Immature natural killer cell (primary cell): ENCODE results near the gene NALCN. TPM values are rescaled to one million over a fixed set of nuclear protein-coding genes. Genes with fewer than 3 reads are reported as not detected.

Source experiments
- DNase-seq, 3 donors: peaks; one replicate each; pipeline ENCODE4 v3.0.0; 2022; ENCODE audit warnings: mixed read lengths in 1 of 3
- H3K27ac Mint-ChIP-seq, 6 donors: one replicate each; pipeline ENCODE4 v1.8.0; 2020; ENCODE audit warnings: mixed read lengths in 6 of 6, mild to moderate bottlenecking in 5 of 6, inconsistent platforms in 4 of 6, moderate library complexity in 3 of 6
- H3K27me3 Mint-ChIP-seq, 3 donors: one replicate each; pipeline ENCODE4 v1.8.0; 2020 to 2021; ENCODE audit warnings: low read depth in 3 of 3, mild to moderate bottlenecking in 3 of 3, mixed read lengths in 3 of 3, moderate library complexity in 3 of 3, inconsistent platforms in 1 of 3
- H3K36me3 Mint-ChIP-seq, 3 donors: one replicate each; pipeline ENCODE4 v1.8.0; 2020; ENCODE audit warnings: mixed read lengths in 3 of 3, inconsistent platforms in 2 of 3, mild to moderate bottlenecking in 2 of 3
- H3K4me1 Mint-ChIP-seq, 2 donors: one replicate each; pipeline ENCODE4 v1.8.0; 2020; ENCODE audit warnings: inconsistent platforms in 2 of 2, mild to moderate bottlenecking in 2 of 2, mixed read lengths in 2 of 2, moderate library complexity in 1 of 2
- H3K4me3 Mint-ChIP-seq, 5 donors: one replicate each; pipeline ENCODE4 v1.8.0; 2020; ENCODE audit warnings: mild to moderate bottlenecking in 5 of 5, mixed read lengths in 5 of 5, inconsistent platforms in 3 of 5, moderate library complexity in 3 of 5
- H3K9me3 Mint-ChIP-seq, 6 donors: one replicate each; pipeline ENCODE4 v1.8.0; 2020; ENCODE audit warnings: mild to moderate bottlenecking in 6 of 6, mixed read lengths in 6 of 6, inconsistent platforms in 4 of 6, moderate library complexity in 3 of 6
- polyA plus RNA-seq, 3 donors: library from polyadenylated mRNA; unstranded; fragments of 300-500 nt; fragmentation: Illumina TruSeq; gene quantifications; one replicate each; pipeline ENCODE4 v1.2.3, GENCODE V29; 2021

The NALCN gene
- polyA plus RNA-seq, 3 donors from 2014 or later: not detected

DNA sequence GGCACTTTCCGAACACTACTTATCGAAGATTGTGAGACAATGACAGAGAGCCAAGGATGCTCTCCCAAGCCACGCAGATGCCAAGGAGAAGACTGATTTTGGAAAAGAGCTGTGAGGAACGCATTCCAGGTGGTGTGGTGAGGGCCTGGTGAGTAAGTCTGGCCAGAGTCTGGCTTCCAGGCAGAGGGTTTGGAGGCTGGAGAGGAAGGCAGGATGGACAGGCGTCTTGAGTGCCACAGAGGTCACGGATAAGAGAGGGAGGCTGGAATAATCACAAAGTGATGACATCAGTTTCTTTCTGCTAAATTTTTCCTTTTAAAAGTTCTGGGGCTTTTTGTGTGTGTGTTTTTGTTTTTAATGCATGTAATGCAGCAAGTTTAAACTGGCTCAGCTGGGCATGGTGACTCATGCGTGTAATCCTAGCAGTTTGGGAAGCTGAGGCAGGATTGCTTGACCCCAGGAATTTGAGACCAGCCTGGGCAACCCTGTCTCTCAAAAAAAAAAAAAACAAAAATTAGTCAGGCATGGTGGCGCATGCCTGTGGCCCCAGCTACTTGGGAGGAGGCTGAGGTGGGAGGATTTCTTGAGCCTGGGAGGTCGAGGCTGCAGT, 235.1 kb downstream of the NALCN start:
- Mint-ChIP-seq H3K9me3 (peaks cover 0 to under 1% (median 0%) of the 10 kb centered on the region in 6 donors), H3K4me1 (no peaks in the 10 kb centered on the region), H3K36me3 (no peaks in the 10 kb centered on the region), H3K27me3 (peaks cover 0 to 1% (median 0%) of the 10 kb centered on the region in 3 donors), H3K27ac (no peak overlapping the region), H3K4me3 (no peak overlapping the region)
- DNase-seq: no peak

DNA sequence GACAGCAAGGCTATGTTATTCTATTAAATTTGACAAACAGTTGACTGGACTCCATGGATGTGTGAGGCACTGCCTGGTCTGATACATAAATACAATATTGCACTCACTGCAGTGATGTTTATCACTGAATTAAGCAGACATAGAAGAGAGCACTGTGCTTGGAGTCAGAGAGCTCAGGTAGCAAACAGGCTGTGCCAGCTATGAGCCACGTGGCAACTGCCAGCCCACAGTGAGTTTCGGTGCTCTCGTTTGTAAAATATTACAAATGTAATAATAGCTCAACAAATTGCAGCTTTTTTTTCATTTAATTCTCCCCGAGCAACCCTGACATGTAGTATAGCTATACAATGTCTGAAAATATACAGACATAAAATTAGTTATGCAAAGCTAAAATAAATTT, 237.3 kb downstream of the NALCN start:
- Mint-ChIP-seq H3K4me1 (no peaks in the 10 kb centered on the region), H3K9me3 (peaks cover 0 to 2% (median 0%) of the 10 kb centered on the region in 6 donors), H3K4me3 (no peak overlapping the region), H3K36me3 (no peaks in the 10 kb centered on the region), H3K27ac (no peak overlapping the region), H3K27me3 (peaks cover 0 to 1% (median 0%) of the 10 kb centered on the region in 3 donors)
- DNase-seq: no peak

DNA sequence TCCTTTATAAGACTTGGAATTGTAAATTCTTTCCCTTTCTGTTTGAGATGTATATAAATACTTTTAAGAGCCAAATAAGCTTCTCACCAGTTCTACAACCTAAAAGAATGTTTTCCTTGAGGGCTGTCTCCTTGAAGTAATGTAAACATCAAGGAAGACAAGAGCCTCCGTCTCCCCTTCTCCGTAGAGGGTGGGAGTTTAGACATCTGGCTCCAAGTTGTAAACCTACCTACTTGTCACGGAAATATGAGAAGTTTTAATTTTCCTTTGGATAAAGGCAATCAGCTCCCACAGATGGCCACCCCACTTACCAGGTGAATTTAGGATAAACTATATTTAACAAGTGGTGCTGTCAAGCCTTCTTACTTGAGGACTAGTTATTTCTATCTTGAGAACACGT, 237.9 kb downstream of the NALCN start:
- Mint-ChIP-seq H3K36me3 (no peaks in the 10 kb centered on the region), H3K4me3 (no peak overlapping the region), H3K4me1 (no peaks in the 10 kb centered on the region), H3K27ac (no peak overlapping the region), H3K27me3 (peaks cover 0 to 1% (median 0%) of the 10 kb centered on the region in 3 donors), H3K9me3 (peaks cover 0 to 2% (median 0%) of the 10 kb centered on the region in 6 donors)
- DNase-seq: no peak

DNA sequence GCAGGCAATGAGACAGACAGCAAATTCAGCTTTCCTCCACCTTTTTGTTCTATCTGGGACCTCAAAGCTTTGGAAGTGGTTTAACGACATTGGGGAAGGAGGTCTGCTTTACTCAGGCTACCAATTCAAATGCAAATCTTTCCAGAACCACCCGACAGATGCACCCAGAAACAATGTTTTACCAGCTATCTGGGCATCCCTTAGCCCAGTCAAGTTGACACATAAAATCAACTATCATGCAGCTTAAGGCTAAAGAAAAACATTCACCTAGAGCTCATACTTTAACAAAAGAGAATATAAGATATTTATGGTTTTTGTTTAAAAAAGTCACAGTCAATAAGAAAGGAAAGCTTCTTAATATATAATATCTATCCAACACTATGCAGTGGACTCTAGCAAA, 246.0 kb downstream of the NALCN start:
- no peak for DNase-seq
- Mint-ChIP-seq H3K4me1 (no peaks in the 10 kb centered on the region), H3K27me3 (peaks cover 0 to 4% (median 0%) of the 10 kb centered on the region in 3 donors), H3K27ac (no peak overlapping the region), H3K9me3 (peaks cover 0 to 2% (median 0%) of the 10 kb centered on the region in 6 donors), H3K36me3 (no peaks in the 10 kb centered on the region), H3K4me3 (no peak overlapping the region)

DNA sequence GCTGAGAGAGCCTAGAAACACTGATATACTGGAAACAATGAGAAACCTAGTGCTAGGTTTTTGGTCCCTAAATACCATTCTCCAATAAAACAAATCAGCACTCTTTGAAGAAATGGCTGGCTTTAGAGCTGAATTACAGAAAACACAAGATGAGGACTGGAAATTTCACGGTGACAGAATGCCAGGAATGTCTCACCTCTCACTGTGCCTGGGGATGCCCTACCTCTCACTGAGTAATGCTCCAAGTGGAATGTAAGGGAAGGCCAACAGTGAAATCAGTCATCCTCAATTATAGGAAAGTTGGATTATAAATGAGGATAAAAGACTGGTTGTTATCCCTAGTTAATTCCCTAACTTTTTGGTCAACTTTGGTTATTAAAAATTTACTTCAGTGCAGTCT, 259.0 kb downstream of the NALCN start:
- DNase-seq: no peak
- Mint-ChIP-seq H3K27me3 (peaks cover 0 to 9% (median 9%) of the 10 kb centered on the region in 3 donors), H3K4me3 (no peak overlapping the region), H3K36me3 (no peaks in the 10 kb centered on the region), H3K9me3 (peaks cover 0 to 3% (median 0%) of the 10 kb centered on the region in 6 donors), H3K27ac (no peak overlapping the region), H3K4me1 (no peaks in the 10 kb centered on the region)

DNA sequence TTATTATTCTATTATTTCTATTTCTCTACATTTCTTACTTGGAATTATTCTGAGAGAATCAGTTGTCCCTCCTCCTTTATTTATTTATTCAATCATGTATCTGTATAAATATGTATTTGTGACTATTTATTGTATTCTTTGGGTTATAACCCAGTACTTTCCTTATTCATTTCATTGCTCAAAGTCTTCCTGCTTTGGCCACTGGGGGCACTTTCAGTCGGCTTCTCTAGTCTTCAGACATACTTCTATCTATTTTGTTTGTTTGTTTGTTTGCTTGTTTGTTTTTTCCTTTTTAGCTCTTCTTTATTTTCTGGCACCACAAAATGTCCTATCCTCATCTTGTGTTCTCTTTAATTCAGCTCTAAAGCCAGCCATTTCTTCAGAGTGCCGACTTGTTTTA, 260.4 kb downstream of the NALCN start:
- no peak overlapping the region for H3K27ac Mint-ChIP-seq
- H3K4me1 Mint-ChIP-seq: no peaks in the 10 kb centered on the region
- no peak overlapping the region for H3K4me3 Mint-ChIP-seq
- no peaks in the 10 kb centered on the region for H3K36me3 Mint-ChIP-seq
- no peaks in the 10 kb centered on the region for H3K9me3 Mint-ChIP-seq
- DNase-seq: no peak
- peaks cover 0 to 10% (median 9%) of the 10 kb centered on the region in 3 donors for H3K27me3 Mint-ChIP-seq

DNA sequence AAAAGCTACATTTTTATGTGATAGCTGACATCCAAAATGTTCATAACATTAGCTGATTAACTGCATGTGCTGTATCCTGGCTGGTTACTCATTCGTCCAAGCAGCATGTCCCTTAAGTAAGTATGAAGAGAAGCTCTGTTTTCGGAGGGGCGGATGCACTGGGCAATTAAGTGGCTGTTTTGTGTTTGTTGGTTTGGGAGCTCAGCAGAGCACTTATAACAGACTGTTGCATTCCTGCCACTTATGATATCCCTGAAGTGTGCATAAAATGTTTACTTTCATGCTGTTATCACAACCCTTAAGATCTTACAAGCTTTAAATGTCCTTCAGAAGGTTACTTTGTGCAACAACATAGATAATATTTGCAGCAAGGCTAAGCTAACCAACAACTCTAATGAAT, 264.1 kb downstream of the NALCN start:
- H3K36me3 Mint-ChIP-seq: no peaks in the 10 kb centered on the region
- no peak overlapping the region for H3K4me3 Mint-ChIP-seq
- H3K9me3 Mint-ChIP-seq: no peaks in the 10 kb centered on the region
- no peaks in the 10 kb centered on the region for H3K4me1 Mint-ChIP-seq
- H3K27ac Mint-ChIP-seq: no peak overlapping the region
- DNase-seq: no peak
- peaks cover 2 to 11% (median 8%) of the 10 kb centered on the region in 3 donors for H3K27me3 Mint-ChIP-seq

DNA sequence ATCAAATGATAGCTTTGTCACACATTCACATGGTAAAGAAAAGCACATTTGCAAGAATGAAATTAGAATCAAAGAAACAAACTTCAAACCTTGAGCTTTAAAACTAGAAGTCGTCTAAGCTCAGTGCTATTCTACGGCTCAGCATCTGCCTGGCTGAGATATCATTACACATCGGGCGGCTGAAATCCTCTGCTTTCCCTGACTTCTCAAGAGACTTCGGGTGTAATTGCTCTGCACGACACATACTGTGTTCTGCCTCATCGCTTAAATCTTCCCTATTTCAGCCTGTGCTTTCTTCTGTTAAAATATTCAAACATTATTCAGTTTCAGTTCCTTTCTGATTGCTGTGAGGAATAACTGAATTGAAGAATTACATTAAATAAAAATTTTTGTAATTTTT, 265.3 kb downstream of the NALCN start:
- DNase-seq: no peak
- Mint-ChIP-seq H3K9me3 (no peaks in the 10 kb centered on the region), H3K27me3 (peaks cover 2 to 8% (median 5%) of the 10 kb centered on the region in 3 donors), H3K27ac (no peak overlapping the region), H3K4me3 (no peak overlapping the region), H3K4me1 (no peaks in the 10 kb centered on the region), H3K36me3 (no peaks in the 10 kb centered on the region)

DNA sequence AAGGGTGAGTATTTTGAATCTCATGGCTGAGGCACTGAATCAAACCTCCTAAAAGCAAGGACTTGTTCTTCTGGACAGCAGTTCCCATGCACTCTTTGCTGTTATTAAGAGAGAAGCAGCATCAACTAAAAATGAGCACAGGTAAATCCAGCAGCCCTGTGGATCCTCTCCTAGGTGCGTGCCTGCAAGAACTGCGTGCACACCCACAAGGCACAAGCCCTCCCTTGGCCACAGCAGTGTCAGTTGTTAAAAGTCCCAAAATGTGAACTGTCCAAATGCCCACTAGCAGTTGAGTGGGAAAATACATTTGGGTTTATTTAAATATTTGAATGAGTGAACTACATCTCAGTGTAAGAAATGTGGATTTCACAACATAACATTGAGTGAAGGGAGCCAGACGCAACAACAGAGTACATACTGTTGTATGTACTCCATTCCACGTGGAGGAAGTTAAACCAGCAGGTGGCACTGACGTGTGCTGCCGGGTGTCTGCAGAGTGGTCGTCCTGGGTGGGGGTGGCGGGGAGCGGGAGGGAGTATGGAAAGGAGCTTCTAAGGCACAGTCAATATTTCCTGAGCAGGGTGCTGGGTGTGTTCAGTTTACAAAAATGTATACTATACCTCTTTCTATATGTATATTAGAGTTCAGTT, 266.4 kb downstream of the NALCN start:
- Mint-ChIP-seq H3K9me3 (no peaks in the 10 kb centered on the region), H3K4me3 (no peak overlapping the region), H3K27me3 (peaks cover 2 to 11% (median 4%) of the 10 kb centered on the region in 3 donors), H3K36me3 (no peaks in the 10 kb centered on the region), H3K4me1 (no peaks in the 10 kb centered on the region), H3K27ac (no peak overlapping the region)
- no peak for DNase-seq

DNA sequence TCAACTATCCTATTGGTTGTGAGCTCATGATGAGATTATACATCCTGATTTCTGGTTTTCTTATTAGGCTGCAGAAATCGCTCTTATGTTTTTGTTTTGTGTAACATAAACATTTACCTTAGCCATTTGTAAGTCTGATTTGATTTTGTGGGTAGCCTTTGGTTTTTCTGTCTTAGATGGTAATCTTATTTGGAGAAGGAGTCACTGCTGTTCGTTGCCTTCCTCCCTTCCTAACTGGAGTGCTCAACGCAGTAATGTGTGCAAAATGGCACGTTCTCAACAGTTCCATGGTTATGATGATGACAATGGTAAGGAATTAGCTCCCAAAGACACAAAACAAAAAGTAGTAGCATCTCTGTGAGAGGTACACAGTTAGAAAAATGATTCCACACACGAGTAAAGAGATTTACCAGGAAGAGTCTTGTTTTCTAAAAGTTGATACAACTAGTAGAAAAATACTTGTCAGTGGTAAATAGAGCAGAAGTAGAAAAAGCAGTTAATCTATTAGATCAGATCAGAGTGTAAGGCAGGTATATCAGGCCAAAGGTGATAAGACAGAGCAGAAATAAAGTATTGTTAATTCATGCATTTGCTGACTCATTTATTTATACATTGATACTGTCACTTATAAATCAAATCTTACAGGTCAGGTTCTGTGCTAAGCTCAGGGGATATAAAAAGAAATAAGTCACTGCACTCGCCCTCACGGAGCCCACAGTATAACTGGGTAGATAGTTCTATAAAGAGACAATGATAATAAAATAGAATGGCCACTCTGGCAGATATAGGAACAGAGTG, 270.0 kb downstream of the NALCN start:
- no peak for DNase-seq
- Mint-ChIP-seq H3K4me3 (no peak overlapping the region), H3K27ac (no peak overlapping the region), H3K36me3 (no peaks in the 10 kb centered on the region), H3K4me1 (no peaks in the 10 kb centered on the region), H3K9me3 (no peaks in the 10 kb centered on the region), H3K27me3 (peaks cover 2 to 7% (median 2%) of the 10 kb centered on the region in 3 donors)

DNA sequence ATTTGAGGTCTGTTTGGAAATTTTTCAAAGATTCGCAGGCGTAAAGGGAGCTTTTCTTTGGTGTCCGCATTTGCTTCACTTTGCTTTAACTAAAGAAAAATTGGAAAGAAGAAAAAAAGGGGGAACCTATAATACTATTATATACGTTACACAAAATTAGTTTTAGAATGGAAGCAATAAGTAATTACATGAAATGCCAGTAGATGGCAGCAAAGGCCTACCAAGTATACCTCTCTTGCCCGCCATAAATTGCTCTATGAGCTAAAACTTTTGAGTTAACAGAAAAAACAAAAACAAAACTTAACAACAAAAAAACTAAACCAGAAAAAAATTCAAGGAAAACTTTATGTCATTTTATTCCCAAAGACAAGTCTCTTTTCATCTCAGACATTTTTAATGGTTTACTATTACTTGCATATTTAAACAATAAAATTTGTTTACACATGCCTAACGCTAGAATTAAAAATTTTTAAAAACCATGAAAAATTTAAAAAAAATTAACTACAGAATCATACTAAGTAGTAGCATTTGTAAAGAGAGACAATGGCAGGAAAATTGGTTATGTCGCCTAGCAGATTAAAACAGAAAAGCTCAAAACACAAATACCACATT, 271.4 kb downstream of the NALCN start:
- Mint-ChIP-seq H3K4me1 (no peaks in the 10 kb centered on the region), H3K27ac (no peak overlapping the region), H3K4me3 (no peak overlapping the region), H3K9me3 (no peaks in the 10 kb centered on the region), H3K27me3 (peaks cover 2 to 7% (median 2%) of the 10 kb centered on the region in 3 donors), H3K36me3 (no peaks in the 10 kb centered on the region)
- DNase-seq: peak; percentile 4 to 34 (median 28)

DNA sequence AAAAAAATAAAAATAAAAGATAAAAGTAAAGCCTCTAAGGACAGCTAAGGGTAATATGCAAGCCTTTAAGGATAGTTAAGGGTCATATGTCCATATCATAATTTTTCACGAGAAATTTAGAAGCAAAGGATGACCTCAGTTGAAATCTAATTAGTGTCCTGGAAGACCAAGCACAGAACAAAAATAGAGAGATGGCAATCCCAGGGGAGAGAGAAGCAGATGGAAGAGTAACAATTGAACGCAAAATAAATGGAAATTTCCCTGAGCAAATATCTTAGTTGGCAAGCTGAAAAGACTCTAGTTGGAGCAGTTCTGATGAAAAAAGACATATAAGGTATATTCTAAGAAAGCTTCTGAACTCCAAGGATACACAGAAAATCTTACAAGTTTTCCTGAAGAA, 275.4 kb downstream of the NALCN start:
- Mint-ChIP-seq H3K4me3 (no peak overlapping the region), H3K36me3 (peaks cover 0 to 4% (median 0%) of the 10 kb centered on the region in 3 donors), H3K27ac (no peak overlapping the region), H3K9me3 (peaks cover 0 to 1% (median 0%) of the 10 kb centered on the region in 6 donors), H3K27me3 (peaks cover 2 to 6% (median 3%) of the 10 kb centered on the region in 3 donors), H3K4me1 (no peaks in the 10 kb centered on the region)
- DNase-seq: no peak

DNA sequence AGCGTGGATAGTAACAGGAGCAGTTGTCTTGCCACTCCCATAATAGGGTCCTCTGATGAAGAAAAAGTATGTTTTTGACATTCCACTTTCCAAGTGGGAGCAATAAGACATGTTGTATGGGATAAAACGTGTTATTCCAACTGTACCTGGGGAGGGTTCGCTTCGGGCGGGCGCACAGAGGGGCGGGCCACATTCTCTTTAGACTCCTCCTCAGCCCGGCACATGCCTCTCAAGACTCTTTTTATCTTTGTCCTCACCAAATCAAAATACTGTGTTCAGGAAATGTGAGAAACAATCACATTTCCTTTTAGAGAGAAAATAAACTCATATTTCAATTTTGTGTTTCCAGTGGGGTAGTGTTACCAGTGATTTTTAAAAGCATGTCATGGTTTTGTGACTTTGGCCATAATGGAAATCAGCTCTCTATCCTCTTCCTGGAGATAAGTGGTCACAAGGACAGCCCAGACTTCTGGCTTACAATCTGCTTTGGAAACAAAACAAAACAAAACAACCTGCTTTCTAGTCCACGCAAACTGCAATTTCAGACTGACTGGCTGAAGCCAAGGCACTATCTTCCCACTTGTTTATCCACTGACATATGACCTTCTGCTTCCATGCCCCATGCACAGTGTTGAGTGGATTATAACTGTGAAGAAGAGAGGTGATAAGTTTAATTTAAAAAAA, 276.1 kb downstream of the NALCN start:
- H3K27me3 Mint-ChIP-seq: peaks cover 2 to 3% (median 3%) of the 10 kb centered on the region in 3 donors
- no peak overlapping the region for H3K4me3 Mint-ChIP-seq
- peaks cover 0 to 1% (median 0%) of the 10 kb centered on the region in 6 donors for H3K9me3 Mint-ChIP-seq
- no peak overlapping the region for H3K27ac Mint-ChIP-seq
- DNase-seq: no peak
- H3K36me3 Mint-ChIP-seq: peaks cover 0 to 4% (median 0%) of the 10 kb centered on the region in 3 donors
- H3K4me1 Mint-ChIP-seq: no peaks in the 10 kb centered on the region
